Esophagus squamous epithelium (tissue), 4 donors: ENCODE data around the gene PLOD2.
A peak's percentile ranks its signal among the peaks of the same experiment; 100 is the strongest.

Source experiments
- POLR2A ChIP-seq, 4 donors: fragments of 450-650 bp; IDR thresholded peaks; one replicate each; pipeline ENCODE4 v1.6.1; 2017; ENCODE audit warnings: antibody characterized with exemption in 4 of 4, mild to moderate bottlenecking in 4 of 4, moderate library complexity in 3 of 4
- TF ChIP-seq, protein P1 (sequence below), 6 experiments: fragments of 450-650 bp in 4 of 6; fragments of 200-600 bp in 2 of 6; sonication (generic) in 2 of 6; IDR thresholded peaks; one replicate each; pipeline ENCODE4 v1.5.1; 2016 to 2019; ENCODE audit warnings: antibody characterized with exemption in 6 of 6, mild to moderate bottlenecking in 4 of 6, moderate library complexity in 4 of 6

DNA sequence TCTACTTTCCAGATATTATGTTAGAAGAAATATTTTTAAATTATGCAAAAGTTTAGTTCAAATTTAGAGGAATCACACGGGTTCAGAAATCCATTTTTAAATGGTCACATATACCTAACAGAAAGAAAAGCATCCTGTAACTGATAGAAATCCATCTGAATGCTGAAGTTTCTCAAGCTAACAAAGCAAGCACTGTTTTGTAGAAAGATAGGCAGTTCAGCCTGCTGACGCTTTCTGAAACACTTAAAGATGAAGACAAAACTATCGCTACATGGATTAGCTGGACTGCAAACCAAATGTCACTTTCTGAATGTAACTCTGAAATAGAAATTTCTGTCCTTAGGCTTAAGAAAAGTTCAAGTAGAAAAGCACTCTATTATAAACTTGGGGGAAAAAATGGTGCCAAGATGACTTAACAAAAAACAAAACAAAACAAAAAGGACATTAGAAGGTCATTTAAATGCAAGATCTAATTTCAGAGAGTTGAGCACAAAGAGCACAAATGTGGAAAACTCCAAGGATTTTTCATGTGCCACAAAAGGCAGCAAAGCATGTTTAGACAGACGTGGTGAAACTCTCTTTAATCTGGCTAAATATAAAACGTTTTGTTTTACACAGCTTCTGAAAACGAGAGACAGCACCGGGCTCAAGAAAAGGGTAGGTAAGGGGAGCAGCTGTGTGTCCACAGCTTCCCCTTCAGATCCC lies 1.2 kb downstream of the PLOD2 start:
- TF ChIP-seq POLR2A (IDR thresholded peaks at IDR 0.05): no peak
- TF ChIP-seq, protein P1, sequence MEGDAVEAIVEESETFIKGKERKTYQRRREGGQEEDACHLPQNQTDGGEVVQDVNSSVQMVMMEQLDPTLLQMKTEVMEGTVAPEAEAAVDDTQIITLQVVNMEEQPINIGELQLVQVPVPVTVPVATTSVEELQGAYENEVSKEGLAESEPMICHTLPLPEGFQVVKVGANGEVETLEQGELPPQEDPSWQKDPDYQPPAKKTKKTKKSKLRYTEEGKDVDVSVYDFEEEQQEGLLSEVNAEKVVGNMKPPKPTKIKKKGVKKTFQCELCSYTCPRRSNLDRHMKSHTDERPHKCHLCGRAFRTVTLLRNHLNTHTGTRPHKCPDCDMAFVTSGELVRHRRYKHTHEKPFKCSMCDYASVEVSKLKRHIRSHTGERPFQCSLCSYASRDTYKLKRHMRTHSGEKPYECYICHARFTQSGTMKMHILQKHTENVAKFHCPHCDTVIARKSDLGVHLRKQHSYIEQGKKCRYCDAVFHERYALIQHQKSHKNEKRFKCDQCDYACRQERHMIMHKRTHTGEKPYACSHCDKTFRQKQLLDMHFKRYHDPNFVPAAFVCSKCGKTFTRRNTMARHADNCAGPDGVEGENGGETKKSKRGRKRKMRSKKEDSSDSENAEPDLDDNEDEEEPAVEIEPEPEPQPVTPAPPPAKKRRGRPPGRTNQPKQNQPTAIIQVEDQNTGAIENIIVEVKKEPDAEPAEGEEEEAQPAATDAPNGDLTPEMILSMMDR (IDR thresholded peaks at IDR 0.05): peak in 1 of 6 experiments; percentile 53
